HG02763 (cell line): ENCODE data around the gene ZNF606.
"Not testable (repeated sequence)": the region's sequence is repeated elsewhere in the genome, so short reads cannot be mapped to it uniquely, and the experiment has no call there.

Source experiments
- ATAC-seq: cut with Tn5 transposase; IDR thresholded peaks from one replicate; pipeline ENCODE4 v1.9.1; 2021; ENCODE audit warnings: mild to moderate bottlenecking, moderate library complexity; ENCODE audit not compliant: unreplicated experiment

Gene ZNF606

GRCh38 chr19:58014141-58014540 is 11.5 kb upstream of the ZNF606 start:
- no peak for ATAC-seq

DNA sequence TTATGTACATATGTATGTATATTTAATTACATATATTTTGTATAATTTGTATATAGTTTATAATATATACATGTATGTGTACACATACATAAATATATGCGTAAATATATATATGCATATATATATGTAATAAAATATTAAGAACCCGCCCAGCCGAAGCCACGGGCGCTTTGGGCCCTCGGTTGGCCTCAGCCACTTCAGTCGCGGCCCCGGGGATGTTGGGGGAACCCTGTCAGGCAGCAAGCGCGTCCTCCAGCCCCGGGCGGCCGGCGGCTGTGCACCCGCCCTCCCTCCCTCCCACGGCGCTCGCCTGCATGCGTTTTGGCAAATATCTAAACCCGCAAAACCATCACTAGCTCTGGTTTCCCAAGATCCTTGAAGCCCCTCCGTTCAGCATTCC is 7.9 kb upstream of the ZNF606 start:
- ATAC-seq = no peak

GRCh38 chr19:58009666-58010301 is 7.2 kb upstream of the ZNF606 start:
- no peak for ATAC-seq

DNA sequence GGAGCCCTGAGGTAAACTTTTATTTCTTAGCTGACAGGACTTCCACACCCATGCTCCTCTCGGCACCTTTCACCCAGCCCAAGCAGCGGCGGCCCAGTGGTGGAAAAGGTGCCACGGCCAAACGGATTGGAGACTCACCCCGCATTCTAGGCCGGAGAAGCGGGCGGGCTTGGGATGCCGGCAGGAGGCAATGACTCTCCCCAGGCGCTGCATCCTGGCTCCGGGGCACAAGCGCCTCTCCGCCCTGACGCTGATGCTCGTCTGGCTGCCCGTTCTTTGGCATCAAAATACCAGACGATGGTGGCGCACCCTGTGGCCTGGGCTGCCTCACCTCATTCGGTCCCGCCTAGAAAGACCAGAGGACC is 6.7 kb upstream of the ZNF606 start:
- no peak for ATAC-seq

- ATAC-seq = not testable (repeated sequence)
Measured at GRCh38 chr19:58008877-58009276, 6.3 kb upstream of the ZNF606 start.

- no peak for ATAC-seq
Measured at GRCh38 chr19:58007285-58007684, 4.7 kb upstream of the ZNF606 start.

DNA sequence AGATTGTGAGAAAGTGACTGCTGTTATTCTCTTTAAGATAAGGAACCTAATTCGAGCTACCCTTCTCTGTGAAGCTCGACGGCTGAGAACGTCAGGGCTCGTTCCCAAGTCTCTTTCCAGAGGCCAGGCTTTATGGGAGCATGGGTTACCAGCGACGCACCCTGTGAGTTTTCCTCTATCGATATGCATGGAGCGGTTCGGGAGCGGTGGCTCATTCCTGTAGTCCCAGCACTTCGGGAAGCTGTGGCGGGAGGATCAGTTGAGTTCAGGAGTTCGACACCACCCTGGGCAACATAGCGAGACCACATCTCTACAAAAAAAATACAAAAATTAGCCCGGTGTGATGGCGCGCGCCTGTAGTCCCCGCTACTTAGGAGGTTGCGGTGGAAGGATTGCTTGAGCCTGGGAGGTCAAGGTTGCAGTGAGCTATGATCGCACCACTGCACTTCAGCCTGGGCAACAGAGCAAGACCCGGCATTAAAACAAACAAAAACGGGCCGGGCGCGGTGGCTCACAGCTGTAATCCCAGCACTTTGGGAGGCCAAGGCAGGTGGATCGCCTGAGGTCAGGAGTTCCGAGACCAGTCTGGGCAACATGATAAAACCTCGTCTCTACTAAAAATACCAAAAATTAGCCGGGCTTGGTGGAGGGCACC is 681 bp upstream of the ZNF606 start:
- ATAC-seq = no peak

GRCh38 chr19:58001895-58002369 is 688 bp downstream of the ZNF606 start:
- ATAC-seq = no peak

- ATAC-seq = no peak
Measured at GRCh38 chr19:58000677-58001076, 1.9 kb downstream of the ZNF606 start.

DNA sequence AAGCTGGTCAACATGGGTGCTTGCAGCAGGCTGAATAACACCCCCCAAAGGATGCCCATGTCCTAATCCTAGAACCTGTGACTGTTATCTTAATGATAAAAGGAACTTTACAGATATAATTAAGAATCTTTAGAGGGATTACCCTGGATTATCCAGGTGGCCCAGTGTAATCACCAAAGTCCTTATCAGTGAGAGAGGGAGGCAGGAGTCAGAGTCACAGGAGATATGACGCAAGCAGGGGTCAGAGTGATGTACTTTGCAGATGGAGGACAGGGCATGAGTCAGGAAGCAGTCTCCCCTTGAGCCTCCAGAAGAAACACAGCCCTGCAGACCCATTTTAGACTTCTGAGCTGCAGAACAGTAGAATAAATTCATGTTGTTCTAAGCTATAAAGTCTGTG is 9.8 kb downstream of the ZNF606 start:
- no peak for ATAC-seq

DNA sequence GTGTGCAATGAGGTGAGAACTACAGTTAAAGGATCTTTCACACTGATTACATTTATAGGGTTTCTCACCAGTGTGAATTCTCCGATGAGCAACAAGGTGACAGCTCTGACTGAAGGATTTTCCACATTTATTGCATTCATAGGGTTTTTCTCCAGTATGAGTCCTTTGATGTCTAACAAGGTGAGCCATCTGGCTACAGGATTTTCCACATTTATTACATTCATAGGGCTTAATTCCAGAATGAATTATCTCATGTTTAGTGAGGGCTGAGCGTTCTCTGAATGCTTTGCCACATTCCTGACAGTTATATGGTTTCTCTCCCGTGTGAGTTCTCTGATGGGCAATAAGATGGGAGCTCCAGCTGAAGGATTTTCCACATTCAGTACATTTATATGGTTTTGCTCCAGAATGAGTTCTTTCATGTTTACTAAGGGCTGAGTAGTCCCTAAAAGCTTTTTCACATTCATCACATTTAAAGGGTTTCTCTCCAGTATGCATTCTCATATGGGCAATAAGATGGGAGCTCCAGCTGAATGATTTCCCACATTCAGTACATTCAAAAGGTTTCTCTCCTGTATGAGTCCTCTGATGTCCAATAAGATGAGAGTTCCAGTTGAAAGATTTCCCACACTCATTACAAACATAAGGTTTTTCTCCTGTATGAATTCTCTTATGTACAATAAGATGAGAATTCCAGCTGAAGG is 23.9 kb downstream of the ZNF606 start:
- ATAC-seq = no peak

DNA sequence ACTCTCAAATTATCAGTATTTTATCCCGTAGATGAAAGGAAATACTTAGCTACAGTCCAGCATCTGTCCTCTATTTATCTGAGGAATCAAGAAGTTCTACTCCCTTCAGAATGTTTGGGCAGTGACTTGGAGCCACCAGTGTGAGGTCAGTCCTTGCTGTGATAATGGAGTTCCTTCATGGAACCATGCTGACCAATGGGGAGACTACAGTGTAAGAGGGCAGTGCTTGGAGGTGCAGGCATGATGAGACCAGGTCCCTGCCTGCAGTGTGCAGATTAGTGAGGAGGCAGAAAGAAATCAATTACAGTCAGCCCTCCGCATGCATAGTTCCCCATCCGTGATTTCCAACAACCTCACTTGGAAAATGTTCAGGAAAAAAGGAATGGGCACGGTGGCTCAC is 28.2 kb downstream of the ZNF606 start, which contains the start of gene C19orf18:
Gene C19orf18 (minus strand): TSS at position 101 of the 400 bp plus-strand sequence. CDS start 102 bp downstream, outside the sequence.
- ATAC-seq = no peak

DNA sequence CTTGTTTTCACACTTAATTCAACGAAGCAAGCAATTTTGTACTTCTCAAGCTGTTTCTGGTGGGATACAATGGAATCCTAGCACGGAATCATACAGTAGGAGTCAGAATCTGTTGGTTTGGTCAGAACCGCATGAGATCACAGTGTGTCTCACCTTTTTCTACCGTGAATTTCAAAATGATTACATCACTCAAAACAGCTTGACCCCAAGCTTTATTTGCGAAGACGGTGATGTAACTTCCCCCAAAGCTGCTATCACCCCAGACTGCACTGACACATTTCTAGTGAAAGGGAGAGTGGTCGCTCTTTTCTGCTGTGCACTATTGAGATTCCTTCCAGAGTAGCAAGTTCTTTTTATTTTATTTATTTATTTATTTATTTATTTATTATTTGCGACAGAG is 37.9 kb downstream of the ZNF606 start:
- ATAC-seq = no peak

- no peak for ATAC-seq
Measured at GRCh38 chr19:57961785-57962184, 40.8 kb downstream of the ZNF606 start.

DNA sequence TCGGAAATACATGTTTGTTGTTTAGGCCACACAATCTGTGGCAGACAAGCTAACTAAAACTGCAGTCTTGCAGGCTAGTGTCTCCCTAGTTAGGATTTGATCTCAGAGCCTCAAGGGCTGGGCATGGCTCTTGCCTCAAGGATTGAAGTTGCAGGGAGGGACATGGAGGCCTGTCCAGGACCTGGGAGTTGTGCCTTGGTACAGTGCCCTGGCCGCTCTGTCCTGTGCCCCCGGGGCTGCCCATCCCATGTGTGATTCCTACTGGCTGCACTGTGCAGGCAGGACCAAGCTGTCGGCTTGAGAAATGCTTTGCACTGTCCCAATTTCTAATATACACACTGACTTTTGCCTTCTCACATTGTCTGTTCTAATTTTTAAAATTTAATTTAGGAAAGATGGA is 47.6 kb downstream of the ZNF606 start:
- no peak for ATAC-seq

DNA sequence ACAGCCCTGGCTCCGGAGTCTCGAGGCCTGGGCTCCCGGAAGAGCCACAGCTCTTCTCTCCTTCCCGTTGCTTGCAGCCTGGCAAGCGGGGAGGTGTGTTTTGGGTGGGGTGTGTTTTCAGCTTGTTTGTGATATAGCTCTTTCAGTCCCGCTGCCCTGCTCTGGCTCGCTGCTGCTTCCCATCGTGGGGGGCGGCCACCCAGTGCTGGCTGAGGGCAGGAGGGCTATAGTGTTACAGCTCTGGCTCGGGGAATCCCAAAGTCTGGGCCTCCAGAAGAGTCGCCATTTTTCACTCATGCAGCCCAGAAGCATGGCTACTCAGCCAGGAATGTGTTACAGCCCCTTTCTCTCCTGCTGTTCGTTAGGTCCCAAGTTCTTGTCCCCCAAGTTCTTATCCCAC is 52.9 kb downstream of the ZNF606 start:
- ATAC-seq = no peak

GRCh38 chr19:57949296-57949695 is 53.3 kb downstream of the ZNF606 start:
- no peak for ATAC-seq

DNA sequence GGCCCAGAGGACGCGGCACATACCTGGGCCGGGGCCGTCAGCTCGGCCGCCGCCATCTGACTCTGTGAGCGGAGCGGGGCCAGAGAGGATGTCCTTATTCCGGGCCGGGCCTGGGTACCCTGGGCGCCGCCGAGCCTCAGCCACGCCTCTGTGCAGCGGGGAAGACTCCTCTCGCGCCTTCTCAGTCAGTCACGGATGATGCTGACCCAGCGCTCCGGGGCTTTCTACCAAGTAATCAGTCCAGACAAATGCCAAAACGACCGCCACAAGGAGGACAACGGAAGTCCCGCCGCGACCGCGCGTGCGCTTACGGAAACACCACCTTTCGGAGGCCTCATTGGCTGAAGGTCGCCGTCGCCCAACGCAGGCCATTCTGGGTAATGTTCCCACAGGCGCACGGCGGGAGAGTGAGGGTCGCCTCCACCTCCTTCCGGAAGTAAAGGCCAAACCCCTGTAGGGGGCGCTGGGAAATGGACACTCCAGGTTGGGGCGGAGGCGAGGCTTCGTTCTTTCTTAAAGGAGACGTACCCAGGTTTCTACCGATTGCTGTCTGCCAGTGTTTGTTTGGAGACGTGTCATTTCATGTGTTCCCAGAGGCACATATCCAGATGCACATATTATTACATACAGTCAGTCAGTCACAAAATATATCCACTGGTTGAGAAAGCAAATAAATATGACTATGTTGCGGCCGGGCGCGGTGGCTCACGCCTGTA is 55.0 kb downstream of the ZNF606 start, which contains the start of gene ZNF256:
Gene ZNF256 (minus strand): TSS at position 288 of the 716 bp plus-strand sequence. CDS start 232 bp downstream, at position 56.
- ATAC-seq = peak; percentile 79

DNA sequence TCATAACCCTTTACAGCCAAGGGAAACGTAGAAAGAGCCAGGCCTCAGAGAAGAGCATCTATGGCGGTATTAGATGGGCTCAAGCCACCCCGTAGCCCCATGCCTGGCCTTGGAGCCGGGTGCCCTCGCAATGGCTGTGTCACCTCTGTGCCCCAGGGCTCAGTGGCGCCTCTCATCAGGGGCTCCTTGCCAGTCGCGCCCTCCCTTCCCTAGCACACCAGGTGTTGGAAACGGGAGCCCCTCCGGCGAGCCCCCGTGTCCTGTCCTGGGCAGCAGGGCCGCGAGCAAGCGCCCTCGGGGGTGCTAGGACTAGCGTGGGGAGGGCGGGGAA is 55.6 kb downstream of the ZNF606 start:
- ATAC-seq = peak; percentile 31

- no peak for ATAC-seq
Measured at GRCh38 chr19:57946316-57946715, 56.3 kb downstream of the ZNF606 start.

GRCh38 chr19:57941593-57941992 is 61.0 kb downstream of the ZNF606 start:
- no peak for ATAC-seq
